ENCODE measurements around the gene CRYL1. TPM values are rescaled to one million over a fixed set of nuclear protein-coding genes. Genes with fewer than 3 reads are reported as not detected.

The CRYL1 gene
- total RNA-seq, 1 experiment from 2014 or later: 2.9 TPM

GRCh38 chr13:20566468-20566897, 40.8 kb upstream of the CRYL1 start (continued):
- TF ChIP-seq, protein P1, sequence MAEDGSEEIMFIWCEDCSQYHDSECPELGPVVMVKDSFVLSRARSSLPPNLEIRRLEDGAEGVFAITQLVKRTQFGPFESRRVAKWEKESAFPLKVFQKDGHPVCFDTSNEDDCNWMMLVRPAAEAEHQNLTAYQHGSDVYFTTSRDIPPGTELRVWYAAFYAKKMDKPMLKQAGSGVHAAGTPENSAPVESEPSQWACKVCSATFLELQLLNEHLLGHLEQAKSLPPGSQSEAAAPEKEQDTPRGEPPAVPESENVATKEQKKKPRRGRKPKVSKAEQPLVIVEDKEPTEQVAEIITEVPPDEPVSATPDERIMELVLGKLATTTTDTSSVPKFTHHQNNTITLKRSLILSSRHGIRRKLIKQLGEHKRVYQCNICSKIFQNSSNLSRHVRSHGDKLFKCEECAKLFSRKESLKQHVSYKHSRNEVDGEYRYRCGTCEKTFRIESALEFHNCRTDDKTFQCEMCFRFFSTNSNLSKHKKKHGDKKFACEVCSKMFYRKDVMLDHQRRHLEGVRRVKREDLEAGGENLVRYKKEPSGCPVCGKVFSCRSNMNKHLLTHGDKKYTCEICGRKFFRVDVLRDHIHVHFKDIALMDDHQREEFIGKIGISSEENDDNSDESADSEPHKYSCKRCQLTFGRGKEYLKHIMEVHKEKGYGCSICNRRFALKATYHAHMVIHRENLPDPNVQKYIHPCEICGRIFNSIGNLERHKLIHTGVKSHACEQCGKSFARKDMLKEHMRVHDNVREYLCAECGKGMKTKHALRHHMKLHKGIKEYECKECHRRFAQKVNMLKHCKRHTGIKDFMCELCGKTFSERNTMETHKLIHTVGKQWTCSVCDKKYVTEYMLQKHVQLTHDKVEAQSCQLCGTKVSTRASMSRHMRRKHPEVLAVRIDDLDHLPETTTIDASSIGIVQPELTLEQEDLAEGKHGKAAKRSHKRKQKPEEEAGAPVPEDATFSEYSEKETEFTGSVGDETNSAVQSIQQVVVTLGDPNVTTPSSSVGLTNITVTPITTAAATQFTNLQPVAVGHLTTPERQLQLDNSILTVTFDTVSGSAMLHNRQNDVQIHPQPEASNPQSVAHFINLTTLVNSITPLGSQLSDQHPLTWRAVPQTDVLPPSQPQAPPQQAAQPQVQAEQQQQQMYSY (CRISPR knock-in tag; IDR thresholded peaks at IDR 0.05): no peak
- TF ChIP-seq FOXP1 (CRISPR knock-in tag; IDR thresholded peaks at IDR 0.05; ENCODE audit: borderline replicate concordance) (no peak), ETV6 (CRISPR knock-in tag; IDR thresholded peaks at IDR 0.05) (no peak), NFYB (CRISPR knock-in tag; conservative IDR thresholded peaks at IDR 0.05; ENCODE audit: low read depth) (no peak), ZNF263 (CRISPR knock-in tag; IDR thresholded peaks at IDR 0.05; ENCODE audit: low read depth) (no peak), ZNF232 (CRISPR knock-in tag; IDR thresholded peaks at IDR 0.05) (no peak), ZNF317 (CRISPR knock-in tag; IDR thresholded peaks at IDR 0.05; ENCODE audit: borderline replicate concordance, low read depth) (no peak), FOXK1 (CRISPR knock-in tag; IDR thresholded peaks at IDR 0.05) (no peak), ZNF416 (CRISPR knock-in tag; IDR thresholded peaks at IDR 0.05) (no peak)
- TF ChIP-seq, protein P2, sequence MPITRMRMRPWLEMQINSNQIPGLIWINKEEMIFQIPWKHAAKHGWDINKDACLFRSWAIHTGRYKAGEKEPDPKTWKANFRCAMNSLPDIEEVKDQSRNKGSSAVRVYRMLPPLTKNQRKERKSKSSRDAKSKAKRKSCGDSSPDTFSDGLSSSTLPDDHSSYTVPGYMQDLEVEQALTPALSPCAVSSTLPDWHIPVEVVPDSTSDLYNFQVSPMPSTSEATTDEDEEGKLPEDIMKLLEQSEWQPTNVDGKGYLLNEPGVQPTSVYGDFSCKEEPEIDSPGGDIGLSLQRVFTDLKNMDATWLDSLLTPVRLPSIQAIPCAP (CRISPR knock-in tag; IDR thresholded peaks at IDR 0.05): no peak
- TF ChIP-seq, protein P3, sequence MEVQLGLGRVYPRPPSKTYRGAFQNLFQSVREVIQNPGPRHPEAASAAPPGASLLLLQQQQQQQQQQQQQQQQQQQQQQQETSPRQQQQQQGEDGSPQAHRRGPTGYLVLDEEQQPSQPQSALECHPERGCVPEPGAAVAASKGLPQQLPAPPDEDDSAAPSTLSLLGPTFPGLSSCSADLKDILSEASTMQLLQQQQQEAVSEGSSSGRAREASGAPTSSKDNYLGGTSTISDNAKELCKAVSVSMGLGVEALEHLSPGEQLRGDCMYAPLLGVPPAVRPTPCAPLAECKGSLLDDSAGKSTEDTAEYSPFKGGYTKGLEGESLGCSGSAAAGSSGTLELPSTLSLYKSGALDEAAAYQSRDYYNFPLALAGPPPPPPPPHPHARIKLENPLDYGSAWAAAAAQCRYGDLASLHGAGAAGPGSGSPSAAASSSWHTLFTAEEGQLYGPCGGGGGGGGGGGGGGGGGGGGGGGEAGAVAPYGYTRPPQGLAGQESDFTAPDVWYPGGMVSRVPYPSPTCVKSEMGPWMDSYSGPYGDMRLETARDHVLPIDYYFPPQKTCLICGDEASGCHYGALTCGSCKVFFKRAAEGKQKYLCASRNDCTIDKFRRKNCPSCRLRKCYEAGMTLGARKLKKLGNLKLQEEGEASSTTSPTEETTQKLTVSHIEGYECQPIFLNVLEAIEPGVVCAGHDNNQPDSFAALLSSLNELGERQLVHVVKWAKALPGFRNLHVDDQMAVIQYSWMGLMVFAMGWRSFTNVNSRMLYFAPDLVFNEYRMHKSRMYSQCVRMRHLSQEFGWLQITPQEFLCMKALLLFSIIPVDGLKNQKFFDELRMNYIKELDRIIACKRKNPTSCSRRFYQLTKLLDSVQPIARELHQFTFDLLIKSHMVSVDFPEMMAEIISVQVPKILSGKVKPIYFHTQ (CRISPR knock-in tag; IDR thresholded peaks at IDR 0.05): no peak
- TF ChIP-seq, protein P4, sequence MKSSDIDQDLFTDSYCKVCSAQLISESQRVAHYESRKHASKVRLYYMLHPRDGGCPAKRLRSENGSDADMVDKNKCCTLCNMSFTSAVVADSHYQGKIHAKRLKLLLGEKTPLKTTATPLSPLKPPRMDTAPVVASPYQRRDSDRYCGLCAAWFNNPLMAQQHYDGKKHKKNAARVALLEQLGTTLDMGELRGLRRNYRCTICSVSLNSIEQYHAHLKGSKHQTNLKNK (CRISPR knock-in tag; IDR thresholded peaks at IDR 0.05): no peak
- TF ChIP-seq, protein P5, sequence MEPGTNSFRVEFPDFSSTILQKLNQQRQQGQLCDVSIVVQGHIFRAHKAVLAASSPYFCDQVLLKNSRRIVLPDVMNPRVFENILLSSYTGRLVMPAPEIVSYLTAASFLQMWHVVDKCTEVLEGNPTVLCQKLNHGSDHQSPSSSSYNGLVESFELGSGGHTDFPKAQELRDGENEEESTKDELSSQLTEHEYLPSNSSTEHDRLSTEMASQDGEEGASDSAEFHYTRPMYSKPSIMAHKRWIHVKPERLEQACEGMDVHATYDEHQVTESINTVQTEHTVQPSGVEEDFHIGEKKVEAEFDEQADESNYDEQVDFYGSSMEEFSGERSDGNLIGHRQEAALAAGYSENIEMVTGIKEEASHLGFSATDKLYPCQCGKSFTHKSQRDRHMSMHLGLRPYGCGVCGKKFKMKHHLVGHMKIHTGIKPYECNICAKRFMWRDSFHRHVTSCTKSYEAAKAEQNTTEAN (CRISPR knock-in tag; IDR thresholded peaks at IDR 0.05): no peak

- H3K36me3 Mint-ChIP-seq: peaks cover 15% of the 10 kb centered on the region
- peaks cover 9% of the 10 kb centered on the region for H3K4me1 Mint-ChIP-seq
- ChIA-PET POLR2A (no interaction called here), CTCF (interaction anchor here (1.4 kb wide), 1 partner anchor 9 kb away, joined by 4 read pairs; no protein-coding TSS in a partner anchor)
- peak overlapping the region; percentile 83 for H3K4me3 Mint-ChIP-seq
- H3K27me3 Mint-ChIP-seq (ENCODE audit: low read depth): peaks cover 15% of the 10 kb centered on the region
- DNase-seq (ENCODE audit: low spot score) (no peak), ATAC-seq (no peak)
- H3K9me3 Mint-ChIP-seq: peaks cover 21% of the 10 kb centered on the region
- no peak overlapping the region for H3K27ac Mint-ChIP-seq
- TF ChIP-seq PREB (CRISPR knock-in tag; IDR thresholded peaks at IDR 0.05; ENCODE audit: borderline replicate concordance) (no peak), ZNF396 (CRISPR knock-in tag; IDR thresholded peaks at IDR 0.05; ENCODE audit: borderline replicate concordance) (no peak), FOXP1 (CRISPR knock-in tag; IDR thresholded peaks at IDR 0.05; ENCODE audit: borderline replicate concordance) (no peak), E2F1 (CRISPR knock-in tag; IDR thresholded peaks at IDR 0.05) (no peak), ZNF121 (CRISPR knock-in tag; IDR thresholded peaks at IDR 0.05) (no peak), NFYB (CRISPR knock-in tag; conservative IDR thresholded peaks at IDR 0.05; ENCODE audit: low read depth) (no peak), ZNF317 (CRISPR knock-in tag; IDR thresholded peaks at IDR 0.05; ENCODE audit: borderline replicate concordance, low read depth) (no peak), SMAD4 (CRISPR knock-in tag; IDR thresholded peaks at IDR 0.05) (no peak), RELA (CRISPR knock-in tag; IDR thresholded peaks at IDR 0.05; ENCODE audit: borderline replicate concordance) (no peak), EMX1 (CRISPR knock-in tag; IDR thresholded peaks at IDR 0.05) (no peak), NR1H2 (CRISPR knock-in tag; IDR thresholded peaks at IDR 0.05) (no peak)
- TF ChIP-seq, protein P4 (CRISPR knock-in tag; IDR thresholded peaks at IDR 0.05): no peak
- TF ChIP-seq, protein P6, sequence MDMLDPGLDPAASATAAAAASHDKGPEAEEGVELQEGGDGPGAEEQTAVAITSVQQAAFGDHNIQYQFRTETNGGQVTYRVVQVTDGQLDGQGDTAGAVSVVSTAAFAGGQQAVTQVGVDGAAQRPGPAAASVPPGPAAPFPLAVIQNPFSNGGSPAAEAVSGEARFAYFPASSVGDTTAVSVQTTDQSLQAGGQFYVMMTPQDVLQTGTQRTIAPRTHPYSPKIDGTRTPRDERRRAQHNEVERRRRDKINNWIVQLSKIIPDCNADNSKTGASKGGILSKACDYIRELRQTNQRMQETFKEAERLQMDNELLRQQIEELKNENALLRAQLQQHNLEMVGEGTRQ (CRISPR knock-in tag; IDR thresholded peaks at IDR 0.05): no peak
Measured at GRCh38 chr13:20565115-20565736, 39.6 kb upstream of the CRYL1 start.

Measured in WTC11 (cell line).